IMR-90 (cell line): ENCODE results near the gene NBEA. TPM values are rescaled to one million over a fixed set of nuclear protein-coding genes. Genes with fewer than 3 reads are reported as not detected.

Experiments used
- ATAC-seq: fragments of 200-7000 bp; cut with Tn5 transposase; 2 replicates; pipeline ENCODE4 v1.9.1; 2020; ENCODE audit warnings: low read depth, mild to moderate bottlenecking, moderate library complexity
- BruUV-seq: library from RNA; stranded (reverse); fragments of 400-500 nt; replicated peaks from 2 replicates; lab custom pipeline; 2021; lab: Mats Ljungman, UMichigan
- CTCF ChIA-PET: fragments of 300-600 bp; formaldehyde crosslinking; extraction: SDS; loops from one replicate; lab custom pipeline; 2021; ENCODE audit warnings: antibody characterized with exemption; lab: Yijun Ruan, JAX
- POLR2A ChIA-PET: fragments of 300-600 bp; sonication (Branson Sonifier 250); formaldehyde crosslinking; loops from one replicate; lab custom pipeline; 2022; ENCODE audit warnings: antibody characterized with exemption; ENCODE audit not compliant: unreplicated experiment; lab: Charles Lee
- DNase-seq: peaks from one replicate; pipeline ENCODE4 v3.0.0; 2013
- H2AFZ ChIP-seq: replicated peaks from 2 replicates; pipeline ENCODE3; 2013; ENCODE audit warnings: low read length, mild to moderate bottlenecking; ENCODE audit not compliant: poor library complexity
- H2AK5ac ChIP-seq: 2 replicates; pipeline ENCODE4 v1.6.1; 2013; ENCODE audit warnings: low read depth, low read length, inconsistent platforms
- H2AK9ac ChIP-seq: replicated peaks from 2 replicates; pipeline ENCODE3; 2013; ENCODE audit warnings: mild to moderate bottlenecking, low read depth, low read length, moderate library complexity; ENCODE audit not compliant: poor library complexity
- H2BK120ac ChIP-seq: 2 replicates; pipeline ENCODE4 v1.6.1; 2013; ENCODE audit warnings: low read depth, low read length, inconsistent platforms
- H2BK15ac ChIP-seq: 3 replicates; pipeline ENCODE4 v1.6.1; 2013; ENCODE audit warnings: low read depth, low read length, inconsistent platforms
- H2BK20ac ChIP-seq: 2 replicates; pipeline ENCODE4 v1.6.1; 2013; ENCODE audit warnings: low read depth, mild to moderate bottlenecking, inconsistent platforms, low read length, moderate library complexity
- H2BK5ac ChIP-seq: 2 replicates; pipeline ENCODE4 v1.6.1; 2013; ENCODE audit warnings: mild to moderate bottlenecking, low read depth, low read length, inconsistent platforms; ENCODE audit not compliant: poor library complexity, severe bottlenecking
- H3K14ac ChIP-seq: replicated peaks from 2 replicates; pipeline ENCODE4 v1.6.1; 2013; ENCODE audit warnings: low read depth, low read length, inconsistent platforms
- H3K18ac ChIP-seq: 2 replicates; pipeline ENCODE4 v1.6.1; 2013; ENCODE audit warnings: low read depth, low read length, control low read depth
- H3K23ac ChIP-seq: 2 replicates; pipeline ENCODE4 v1.6.1; 2013; ENCODE audit warnings: low read depth, low read length, inconsistent platforms
- H3K27ac ChIP-seq: 2 replicates; pipeline ENCODE4 v1.5.1; 2013; ENCODE audit warnings: mild to moderate bottlenecking, control low read depth, low read length; ENCODE audit not compliant: insufficient read depth
- H3K27me3 ChIP-seq: 2 replicates; pipeline ENCODE4 v1.6.1; 2013; ENCODE audit warnings: low read length; ENCODE audit not compliant: control insufficient read depth, insufficient read depth
- H3K36me3 ChIP-seq: 2 replicates; pipeline ENCODE4 v1.6.1; 2013; ENCODE audit warnings: low read length, mixed read lengths; ENCODE audit not compliant: control insufficient read depth, insufficient read depth
- H3K4ac ChIP-seq: 2 replicates; pipeline ENCODE4 v1.6.1; 2013; ENCODE audit warnings: low read depth, low read length, inconsistent platforms
- H3K4me1 ChIP-seq: 2 replicates; pipeline ENCODE4 v1.6.1; 2013; ENCODE audit warnings: low read length, mixed read lengths; ENCODE audit not compliant: control insufficient read depth, insufficient read depth
- H3K4me2 ChIP-seq: 2 replicates; pipeline ENCODE4 v1.6.1; 2013; ENCODE audit warnings: low read depth, mild to moderate bottlenecking, control low read depth, low read length, moderate library complexity
- H3K4me3 ChIP-seq: 2 replicates; pipeline ENCODE4 v1.5.1; 2013; ENCODE audit warnings: low read depth, mild to moderate bottlenecking, control low read depth, low read length, moderate library complexity; ENCODE audit not compliant: insufficient read depth
- H3K56ac ChIP-seq: 2 replicates; pipeline ENCODE4 v1.6.1; 2013; ENCODE audit warnings: low read length, inconsistent platforms; ENCODE audit not compliant: insufficient read depth; ENCODE audit errors: extremely low read depth
- H3K79me1 ChIP-seq, 2 experiments: 2 replicates each; pipeline ENCODE4 v1.6.1; 2013; ENCODE audit warnings: low read length in 2 of 2, inconsistent platforms in 1 of 2, low read depth in 1 of 2
- H3K9ac ChIP-seq: 2 replicates; pipeline ENCODE4 v1.6.1; 2013; ENCODE audit warnings: low read depth, low read length, control low read depth
- H3K9me1 ChIP-seq: 2 replicates; pipeline ENCODE4 v1.6.1; 2013; ENCODE audit warnings: low read length, inconsistent platforms; ENCODE audit not compliant: insufficient read depth
- H3K9me3 ChIP-seq: 2 replicates; pipeline ENCODE4 v1.6.1; 2013; ENCODE audit warnings: low read length; ENCODE audit not compliant: control insufficient read depth, insufficient read depth
- H4K20me1 ChIP-seq: 2 replicates; pipeline ENCODE4 v1.6.1; 2013; ENCODE audit warnings: low read length, inconsistent platforms; ENCODE audit not compliant: insufficient read depth
- H4K5ac ChIP-seq: 2 replicates; pipeline ENCODE4 v1.6.1; 2013; ENCODE audit warnings: mild to moderate bottlenecking, low read depth, low read length, control low read depth
- H4K8ac ChIP-seq, 2 experiments: 2 replicates each; pipeline ENCODE4 v1.6.1; 2013; ENCODE audit warnings: low read depth in 2 of 2, low read length in 2 of 2, control low read depth in 1 of 2, inconsistent platforms in 1 of 2
- H4K91ac ChIP-seq: 2 replicates; pipeline ENCODE4 v1.6.1; 2013; ENCODE audit warnings: low read depth, low read length, inconsistent platforms; ENCODE audit not compliant: insufficient read depth
- BHLHE40 ChIP-seq: fragments of 150-350 bp; IDR thresholded peaks from 2 replicates; pipeline ENCODE4 v1.6.1; 2016; ENCODE audit warnings: mild to moderate bottlenecking, low read depth, low read length
- CEBPB ChIP-seq: IDR thresholded peaks from 2 replicates; pipeline ENCODE4 v1.6.1; 2012; ENCODE audit warnings: low read depth, low read length, improper control_type of control experiment
- CHD1 ChIP-seq: IDR thresholded peaks from 2 replicates; pipeline ENCODE4 v1.6.1; 2012; ENCODE audit warnings: low read depth, low read length, improper control_type of control experiment
- CTCF ChIP-seq: conservative IDR thresholded peaks from 2 replicates; pipeline ENCODE4 v1.5.1; 2012; ENCODE audit warnings: mild to moderate bottlenecking, low read depth, low read length, improper control_type of control experiment
- ELK1 ChIP-seq: fragments of 150-350 bp; IDR thresholded peaks from 2 replicates; pipeline ENCODE4 v1.6.1; 2016; ENCODE audit warnings: low read depth, mild to moderate bottlenecking, low read length, moderate library complexity, borderline replicate concordance
- FOS ChIP-seq: fragments of 150-350 bp; IDR thresholded peaks from 2 replicates; pipeline ENCODE4 v1.6.1; 2016; ENCODE audit warnings: low read depth, low read length
- MAFK ChIP-seq: IDR thresholded peaks from 2 replicates; pipeline ENCODE4 v1.6.1; 2012; ENCODE audit warnings: low read depth, low read length, improper control_type of control experiment
- MAZ ChIP-seq: IDR thresholded peaks from 2 replicates; pipeline ENCODE4 v1.6.1; 2012; ENCODE audit warnings: low read depth, mild to moderate bottlenecking, low read length, improper control_type of control experiment, moderate library complexity, borderline replicate concordance
- MXI1 ChIP-seq: IDR thresholded peaks from 2 replicates; pipeline ENCODE4 v1.6.1; 2012; ENCODE audit warnings: low read depth, mild to moderate bottlenecking, low read length, moderate library complexity, borderline replicate concordance
- NFE2L2 ChIP-seq: fragments of 150-350 bp; IDR thresholded peaks from 2 replicates; pipeline ENCODE4 v1.6.1; 2016; ENCODE audit warnings: low read depth, mild to moderate bottlenecking, low read length
- POLR2A ChIP-seq: IDR thresholded peaks from 2 replicates; pipeline ENCODE4 v1.6.1; 2012; ENCODE audit warnings: mild to moderate bottlenecking, low read depth, low read length
- RAD21 ChIP-seq: IDR thresholded peaks from 2 replicates; pipeline ENCODE4 v1.6.1; 2012; ENCODE audit warnings: low read length, improper control_type of control experiment
- RCOR1 ChIP-seq: IDR thresholded peaks from 2 replicates; pipeline ENCODE4 v1.6.1; 2012; ENCODE audit warnings: mild to moderate bottlenecking, low read length, improper control_type of control experiment; ENCODE audit not compliant: insufficient replicate concordance
- RFX5 ChIP-seq: IDR thresholded peaks from 2 replicates; pipeline ENCODE4 v1.8.0; 2012; ENCODE audit warnings: low read depth, mild to moderate bottlenecking, low read length, moderate library complexity
- SMC3 ChIP-seq: fragments of 150-350 bp; IDR thresholded peaks from 2 replicates; pipeline ENCODE4 v1.6.1; 2016; ENCODE audit warnings: low read depth, mild to moderate bottlenecking, antibody characterized with exemption, low read length, moderate library complexity
- USF2 ChIP-seq: fragments of 150-350 bp; IDR thresholded peaks from 2 replicates; pipeline ENCODE4 v1.6.1; 2017; ENCODE audit warnings: mild to moderate bottlenecking, antibody characterized with exemption, low read length, low read depth
- WGBS, 2 experiments: methylation state at CpG; one replicate each; pipeline versions ENCODE4 v1.1.5 to v1.1.7; 2013; ENCODE audit warnings: missing lambda C conversion rate in 2 of 2; ENCODE audit not compliant: insufficient read length in 1 of 2; ENCODE audit errors: extremely low coverage in 2 of 2; 5-methylcytosine and 5-hydroxymethylcytosine counted together
- dilution Hi-C: fragments of 300-500 bp; cut with HindIII; formaldehyde crosslinking; loops from one replicate; pipeline ENCODE4 v1.14.3; 2018; ENCODE audit warnings: low sequenced_read_pairs; ENCODE audit not compliant: unreplicated experiment
- in situ Hi-C: fragments of 300-500 bp; cut with MboI; formaldehyde crosslinking; loops from 3 replicates; pipeline ENCODE4 v1.14.3; 2019; ENCODE audit warnings: low sequenced_read_pairs, inconsistent platforms, mixed read lengths
- intact Hi-C: fragments of 100-400 bp; cut with micrococcal nuclease; formaldehyde crosslinking; loops from 2 replicates; pipeline ENCODE4 v1.10.0; 2022
- polyA plus RNA-seq, 3 experiments: library from polyadenylated mRNA; depleted of rRNA; stranded (reverse); fragments of >200 nt; gene quantifications; 2 replicates each; pipeline ENCODE4 v1.2.3, GENCODE V29; 2012; ENCODE audit warnings: low replicate concordance in 1 of 3
- total RNA-seq: library from RNA; depleted of rRNA; stranded (reverse); fragments of >200 nt; gene quantifications from 2 replicates; pipeline ENCODE4 v1.2.3, GENCODE V29; 2012

The NBEA gene
- total and polyA plus RNA-seq, 2 of the 4 experiments (the other 2 are of a cell fraction) = 0.82 to 2.2 TPM

- no peaks in the 10 kb centered on the region for H3K79me1 ChIP-seq
- H3K18ac ChIP-seq = no peak overlapping the region
- CTCF ChIA-PET = no interaction called here
- intact Hi-C loops = no loop called here
- H3K23ac ChIP-seq = no peak overlapping the region
- no peaks in the 10 kb centered on the region for H3K9me1 ChIP-seq
- no peak overlapping the region for H2AFZ ChIP-seq
- DNase-seq (no peak), ATAC-seq (no peak)
- no TSS peak for BruUV-seq
- H2BK20ac ChIP-seq = no peak overlapping the region
- dilution Hi-C loops = no loop called here
- H2AK9ac ChIP-seq = no peak overlapping the region
- no peak overlapping the region for H4K8ac ChIP-seq
- H3K4me2 ChIP-seq = no peak overlapping the region
- no peak overlapping the region for H3K27ac ChIP-seq
- H2BK15ac ChIP-seq = no peak overlapping the region
- H3K9ac ChIP-seq = no peak overlapping the region
- H3K4me3 ChIP-seq = no peak overlapping the region
- in situ Hi-C loops = no loop called here
- H3K9me3 ChIP-seq = no peaks in the 10 kb centered on the region; the same call in 1 of the 2 replicates
- H3K4me1 ChIP-seq = no peaks in the 10 kb centered on the region
- no peak overlapping the region for H4K91ac ChIP-seq
- POLR2A ChIA-PET = no interaction called here
- H2BK120ac ChIP-seq = no peak overlapping the region
- H3K4ac ChIP-seq = no peak overlapping the region
- no peak overlapping the region for H2AK5ac ChIP-seq
- no peak for TF ChIP-seq NFE2L2
- TF ChIP-seq MXI1 = no peak
- no peak for TF ChIP-seq MAFK
- no peak for TF ChIP-seq POLR2A
- no peak for TF ChIP-seq CEBPB
- no peak for TF ChIP-seq MAZ
- TF ChIP-seq FOS = no peak
- TF ChIP-seq BHLHE40 = no peak
- TF ChIP-seq CTCF = no peak
- no peak for TF ChIP-seq USF2
- no peak for TF ChIP-seq SMC3
- TF ChIP-seq RFX5 = no peak
- no peak for TF ChIP-seq RAD21
- TF ChIP-seq ELK1 = no peak
- no peak for TF ChIP-seq CHD1
- no peak for TF ChIP-seq RCOR1
- H3K27me3 ChIP-seq = no peaks in the 10 kb centered on the region
- 60% methylated on average over 1 of the region's 8 CpGs; no CpG with 5 or more reads in 1 of the 2 experiments for WGBS, 2 experiments
- no peak overlapping the region for H3K56ac ChIP-seq
- no peaks in the 10 kb centered on the region for H4K20me1 ChIP-seq
- no peak overlapping the region for H4K5ac ChIP-seq
- H2BK5ac ChIP-seq = no peak overlapping the region
- no peak overlapping the region for H3K14ac ChIP-seq
- no peaks in the 10 kb centered on the region for H3K36me3 ChIP-seq
Measured at GRCh38 chr13:35255241-35255640, 313.2 kb downstream of the NBEA start.
